GM19328 (cell line): ENCODE data around the gene RAB15.

Experiments used
- ATAC-seq: cut with Tn5 transposase; IDR thresholded peaks from one replicate; pipeline ENCODE4 v1.9.1; 2021; ENCODE audit warnings: mild to moderate bottlenecking, moderate library complexity; ENCODE audit not compliant: unreplicated experiment

Gene RAB15

GRCh38 chr14:64939817-64940190 lies 32.3 kb downstream of the RAB15 start:
- no peak for ATAC-seq

- no peak for ATAC-seq
Observed at GRCh38 chr14:64938972-64939816, 32.9 kb downstream of the RAB15 start.

DNA sequence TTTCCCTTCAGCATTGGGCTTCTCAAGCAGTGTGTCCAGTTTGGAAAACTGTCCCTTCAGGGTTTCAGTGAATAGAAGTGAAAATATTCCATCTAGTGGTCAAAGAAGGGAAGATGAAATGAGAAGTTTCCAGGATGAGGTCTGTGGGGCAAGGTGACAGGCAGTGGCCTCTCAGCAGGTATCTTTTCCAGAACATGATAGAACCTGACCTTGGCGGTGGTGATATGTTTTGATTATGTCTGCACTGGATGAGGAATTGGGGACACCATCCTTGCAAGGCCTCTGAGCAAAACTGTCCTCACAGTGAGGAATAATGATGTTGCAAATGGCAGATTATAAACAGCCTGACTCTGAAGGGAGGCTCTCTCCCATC lies 34.3 kb downstream of the RAB15 start:
- no peak for ATAC-seq

DNA sequence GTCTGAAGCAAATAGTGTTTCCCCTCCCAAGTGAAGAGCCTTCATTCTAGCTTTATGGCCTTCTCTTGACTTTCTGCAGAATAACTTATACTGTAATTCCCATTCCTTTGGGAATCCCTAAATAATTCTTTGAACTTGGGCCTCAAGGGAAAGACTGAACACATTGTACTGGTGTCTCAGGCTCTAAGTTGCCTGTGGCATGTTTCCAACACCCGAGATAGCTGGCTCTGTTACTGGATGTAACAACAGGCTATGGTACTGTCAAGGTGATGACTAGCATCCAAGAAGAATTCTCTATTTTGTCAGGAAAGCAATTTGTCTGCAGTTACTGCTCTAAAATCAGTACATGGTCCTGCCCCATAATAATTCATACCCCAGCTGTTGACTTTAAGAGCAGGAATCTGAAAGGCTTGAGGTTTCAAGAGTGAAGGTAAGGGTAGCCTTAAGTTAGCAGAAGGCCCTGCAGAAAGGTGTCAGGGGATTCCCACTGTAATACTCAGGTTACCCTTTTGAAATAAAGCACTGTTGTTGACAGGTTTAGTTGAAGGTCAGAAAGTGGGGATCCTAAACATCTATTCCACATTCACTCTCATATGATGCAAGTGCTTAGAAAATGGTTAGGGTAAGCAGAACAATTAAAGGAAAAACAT lies 34.8 kb downstream of the RAB15 start:
- no peak for ATAC-seq

GRCh38 chr14:64935508-64935907 lies 36.6 kb downstream of the RAB15 start:
- ATAC-seq: no peak

DNA sequence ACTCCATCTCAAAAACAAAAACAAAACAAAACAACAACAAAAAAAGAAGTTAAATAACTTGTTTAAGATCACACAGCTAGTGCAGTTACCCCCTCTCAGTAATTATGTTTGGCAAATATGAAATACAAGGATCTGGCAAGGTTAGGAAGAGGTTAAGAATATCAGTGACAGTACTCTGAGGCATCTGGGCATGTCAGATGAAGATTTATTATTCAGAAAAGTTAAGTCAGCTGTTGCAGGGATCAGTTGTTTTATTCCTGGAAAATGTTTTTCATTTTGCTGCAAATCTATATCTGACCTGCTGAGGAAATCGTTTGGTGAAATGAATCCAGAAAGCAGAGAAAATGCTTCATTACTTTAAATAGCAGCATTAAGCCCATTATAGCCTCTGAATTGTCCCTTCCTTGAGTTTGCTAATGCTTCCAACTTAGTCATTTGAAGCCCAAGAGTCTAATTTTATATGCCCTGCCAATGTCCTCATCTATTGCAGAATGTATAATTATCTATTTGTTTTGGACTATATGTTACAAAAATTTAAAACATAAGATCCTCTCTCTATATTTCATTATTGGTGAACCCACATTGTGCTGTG lies 37.7 kb downstream of the RAB15 start:
- no peak for ATAC-seq

DNA sequence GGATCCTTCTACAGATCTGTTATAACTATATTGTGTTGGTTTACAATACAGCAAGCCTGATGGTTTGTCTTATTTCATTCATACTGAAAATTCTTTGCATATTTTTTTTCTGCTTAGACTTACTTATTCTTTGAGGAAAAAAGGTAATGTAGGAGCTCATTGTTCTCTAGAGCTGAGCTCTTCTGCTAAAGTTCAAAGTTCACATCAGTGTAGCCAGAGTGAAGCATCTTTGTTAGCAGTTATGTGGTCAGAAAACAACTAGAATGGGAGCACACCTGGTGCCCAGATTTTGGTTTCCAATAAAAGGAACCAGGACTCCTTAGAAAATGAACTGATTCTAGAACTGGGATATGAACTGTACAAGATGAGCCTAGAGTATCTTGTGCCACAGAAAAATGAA lies 39.9 kb downstream of the RAB15 start:
- no peak for ATAC-seq

- no peak for ATAC-seq
Observed at GRCh38 chr14:64931123-64931522, 41.0 kb downstream of the RAB15 start.

GRCh38 chr14:64930085-64930843 lies 41.9 kb downstream of the RAB15 start:
- no peak for ATAC-seq

DNA sequence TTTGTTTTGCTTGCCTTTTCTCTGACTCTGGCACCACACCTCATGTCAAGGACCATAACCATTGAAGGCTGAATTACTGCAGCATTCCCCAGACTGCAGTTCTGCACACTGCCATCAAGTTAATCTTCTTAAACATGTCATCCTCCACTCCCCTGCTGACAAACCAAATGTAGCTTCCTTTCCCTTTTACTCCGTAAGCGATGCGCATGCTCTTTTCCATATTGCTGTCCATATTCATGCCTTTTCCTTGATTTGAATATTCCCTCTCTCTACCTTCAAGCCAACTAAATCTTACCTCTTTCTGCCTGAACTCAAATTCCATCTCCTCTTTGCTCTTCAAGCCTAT lies 43.1 kb downstream of the RAB15 start:
- ATAC-seq: no peak

DNA sequence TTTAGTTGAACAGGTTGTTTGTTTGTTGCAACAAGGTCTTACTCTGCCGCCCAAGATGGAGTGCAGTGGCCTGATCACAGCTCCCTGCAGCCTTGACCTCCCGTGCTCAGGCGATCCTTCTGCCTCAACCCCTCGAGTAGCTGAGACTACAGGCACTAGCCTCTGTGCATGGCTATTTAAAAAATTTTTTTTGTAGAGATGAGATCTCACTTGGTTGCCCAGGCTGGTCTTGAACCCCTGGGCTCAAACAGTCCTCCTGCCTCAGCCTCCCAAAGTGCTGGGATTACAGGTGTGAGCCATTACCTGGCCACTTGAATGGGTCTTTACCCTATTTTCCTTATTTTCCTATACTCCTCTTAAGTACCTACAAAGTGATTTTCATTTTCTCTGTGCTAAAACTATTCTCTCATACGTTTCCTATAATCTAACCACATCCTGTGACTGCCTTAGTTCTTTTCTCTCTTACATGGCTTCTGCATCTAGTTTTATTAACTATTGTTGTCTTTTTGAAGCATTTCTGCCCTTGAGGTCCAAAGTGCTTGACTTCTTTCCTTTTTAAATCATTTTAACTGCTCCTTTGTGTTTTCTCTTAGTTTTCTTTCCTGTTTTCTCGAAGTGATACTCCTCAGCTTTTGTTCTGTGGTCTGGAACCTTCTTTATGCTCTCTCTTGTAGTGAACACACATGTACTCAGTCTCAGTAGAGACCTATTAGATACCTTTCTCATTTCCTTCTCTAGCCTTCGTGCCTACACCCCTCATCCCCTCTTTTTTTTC lies 43.7 kb downstream of the RAB15 start:
- ATAC-seq: no peak

DNA sequence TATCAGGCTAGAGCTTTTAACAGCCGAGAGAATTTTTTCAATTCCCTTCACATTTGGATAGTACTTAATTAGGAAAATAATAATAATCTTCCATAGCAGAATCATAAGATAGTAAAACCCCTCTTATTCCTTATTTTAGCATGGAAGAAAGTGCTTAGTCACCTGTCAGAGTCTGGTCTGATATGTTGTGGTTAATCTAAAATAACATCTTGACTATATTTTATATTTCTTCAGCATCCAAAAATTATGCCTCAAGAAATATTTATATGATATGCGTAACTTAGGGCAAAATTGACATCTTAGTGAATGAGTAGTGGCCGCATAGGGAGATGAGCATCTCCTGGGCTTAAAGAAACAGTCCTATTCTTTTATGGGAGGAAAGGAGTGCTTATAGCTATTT lies 45.1 kb downstream of the RAB15 start:
- no peak for ATAC-seq

DNA sequence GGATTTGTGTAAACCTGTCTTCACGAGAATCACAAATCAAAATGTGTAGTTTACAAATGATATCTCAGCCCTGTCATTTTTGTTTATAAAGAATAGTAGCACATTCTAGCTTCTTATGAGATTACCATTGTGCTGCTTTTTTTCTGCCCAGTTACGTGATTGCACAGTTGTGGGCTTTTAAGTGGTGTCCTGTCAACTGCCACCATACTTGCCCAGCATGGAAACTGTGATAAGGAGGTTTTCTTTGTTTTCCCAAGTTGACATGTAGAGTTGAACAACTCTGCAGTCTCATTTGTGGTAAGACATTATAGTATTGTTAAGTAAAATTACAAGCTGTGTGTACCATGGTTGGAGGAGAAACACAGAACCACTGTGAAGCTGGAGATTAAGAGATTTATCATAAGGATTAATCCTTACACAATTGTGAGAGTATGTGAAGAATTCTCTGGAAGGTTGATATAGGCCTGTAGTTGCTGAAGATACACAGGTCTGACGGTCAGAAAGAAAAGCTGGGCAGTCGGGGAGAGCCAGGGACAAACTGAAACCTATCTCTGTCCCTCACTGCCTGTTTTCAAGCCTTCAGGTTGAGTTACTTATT lies 45.6 kb downstream of the RAB15 start:
- no peak for ATAC-seq

DNA sequence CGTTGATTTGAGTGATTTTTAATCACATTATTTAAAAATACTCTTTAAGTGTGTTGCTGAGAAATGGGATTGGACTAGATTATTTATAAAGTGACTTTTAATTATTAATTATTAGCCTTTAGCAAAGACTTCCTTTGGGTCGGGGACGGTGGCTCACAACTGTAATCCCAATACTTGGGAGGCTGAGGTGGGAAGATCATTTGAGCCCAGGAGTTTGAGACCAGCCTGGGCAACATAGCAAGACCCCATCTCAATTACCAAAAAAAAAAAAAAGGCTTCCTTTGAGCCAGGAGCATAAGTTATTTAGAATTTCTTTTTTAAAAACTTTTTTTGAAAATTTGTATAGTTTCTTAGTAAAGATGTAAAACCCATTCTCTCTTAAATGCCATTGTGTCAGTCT lies 49.1 kb downstream of the RAB15 start:
- no peak for ATAC-seq

- ATAC-seq: no peak
Observed at GRCh38 chr14:64920465-64920864, 51.7 kb downstream of the RAB15 start.

DNA sequence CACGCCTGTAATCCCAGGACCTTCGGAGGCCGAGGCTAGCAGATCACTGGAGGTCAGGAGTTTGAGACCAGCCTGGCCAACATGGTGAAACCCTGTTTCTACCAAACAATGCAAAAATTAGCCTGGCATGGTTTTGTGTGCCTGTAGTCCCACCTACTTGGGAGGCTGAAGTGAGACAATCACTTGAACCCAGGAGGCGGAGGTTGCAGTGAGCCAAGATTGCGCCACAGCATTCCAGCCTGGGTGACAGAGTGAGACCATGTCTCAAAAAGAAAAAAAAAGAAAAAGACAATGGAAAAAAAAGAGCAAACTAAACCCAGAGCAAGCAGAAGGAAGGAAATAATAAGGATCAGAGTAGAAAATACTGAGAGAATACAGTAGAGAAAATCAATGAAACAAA lies 52.5 kb downstream of the RAB15 start:
- ATAC-seq: no peak

DNA sequence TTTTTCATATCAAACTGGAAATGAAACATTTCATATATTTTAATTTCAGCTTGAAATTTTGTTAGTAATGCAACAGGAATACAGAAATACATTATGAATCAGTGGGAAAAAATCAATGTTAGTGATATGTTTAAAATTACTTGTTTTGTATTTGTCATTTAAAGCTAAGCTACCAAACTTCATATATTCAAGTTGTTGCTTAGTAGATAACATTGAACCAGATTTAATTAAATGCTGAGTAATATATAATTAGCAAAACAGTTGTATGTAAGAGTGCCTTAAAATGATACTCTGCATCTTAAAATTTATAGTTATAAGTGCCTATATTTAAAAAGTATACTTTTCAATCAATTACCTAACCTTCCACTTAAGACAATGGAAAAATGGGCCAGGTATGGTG lies 52.9 kb downstream of the RAB15 start:
- no peak for ATAC-seq

GRCh38 chr14:64918216-64918615 lies 53.9 kb downstream of the RAB15 start:
- ATAC-seq: no peak

DNA sequence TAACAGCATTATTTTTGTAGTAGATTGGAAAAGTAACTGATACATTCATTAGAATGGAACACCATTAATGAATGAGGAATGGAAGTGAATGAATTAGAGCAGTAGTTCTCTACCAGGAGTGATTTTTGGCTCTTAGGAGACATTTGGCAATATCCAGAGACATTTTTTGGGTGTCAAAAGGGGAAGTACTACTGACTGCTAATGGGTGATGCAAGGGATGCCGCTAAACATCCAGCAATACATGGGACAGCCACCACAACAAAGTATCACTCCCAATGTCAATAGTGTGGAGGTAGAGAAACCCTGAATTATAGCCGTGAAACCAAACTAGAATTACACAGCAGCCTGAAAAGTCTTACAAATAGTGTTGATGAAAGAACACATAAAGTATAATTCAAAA lies 56.3 kb downstream of the RAB15 start:
- ATAC-seq: no peak

GRCh38 chr14:64915029-64915424 lies 57.1 kb downstream of the RAB15 start:
- ATAC-seq: no peak
